GM12892 (cell line): ENCODE data around the gene XPO4.

Experiments used
- POLR2A ChIP-seq: IDR thresholded peaks from 2 replicates; pipeline ENCODE4 v1.6.1; 2011; ENCODE audit warnings: low read depth, low read length, control low read depth
- POLR2AphosphoS5 ChIP-seq: IDR thresholded peaks from 2 replicates; pipeline ENCODE4 v1.6.1; 2011; ENCODE audit warnings: low read depth, low read length, control low read depth
- TAF1 ChIP-seq: IDR thresholded peaks from 2 replicates; pipeline ENCODE4 v1.6.1; 2011; ENCODE audit warnings: low read depth, mild to moderate bottlenecking, control low read depth, low read length, borderline replicate concordance

DNA sequence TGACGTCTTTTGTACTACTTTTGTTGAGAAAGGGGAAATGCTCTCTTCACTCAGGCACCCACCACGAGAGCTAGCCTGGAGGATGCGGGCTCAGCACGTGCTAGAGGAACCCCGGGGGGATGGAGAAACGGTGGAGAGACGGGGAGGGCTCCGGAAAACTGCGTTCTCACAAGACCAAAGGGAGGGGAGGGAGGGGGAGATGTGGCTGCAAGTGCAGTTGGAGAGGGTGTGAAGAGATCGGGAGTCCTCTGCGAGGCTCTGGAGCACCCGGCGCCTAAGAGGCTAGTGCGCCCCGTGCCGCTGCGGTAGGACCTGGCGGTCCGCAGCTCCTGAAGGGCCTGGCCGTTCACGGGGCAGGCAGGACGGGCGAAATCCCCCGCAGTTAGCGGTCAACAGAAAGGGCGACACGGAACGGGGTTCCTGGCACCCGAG lies 43.4 kb upstream of the XPO4 start:
- no peak for TF ChIP-seq POLR2A
- TF ChIP-seq POLR2AphosphoS5, result no peak
- no peak for TF ChIP-seq TAF1
